GM19328 (cell line): ENCODE data around the gene ADAMTS1.

ENCODE experiments used
- ATAC-seq: cut with Tn5 transposase; IDR thresholded peaks from one replicate; pipeline ENCODE4 v1.9.1; 2021; ENCODE audit warnings: mild to moderate bottlenecking, moderate library complexity; ENCODE audit not compliant: unreplicated experiment

ADAMTS1 gene

DNA sequence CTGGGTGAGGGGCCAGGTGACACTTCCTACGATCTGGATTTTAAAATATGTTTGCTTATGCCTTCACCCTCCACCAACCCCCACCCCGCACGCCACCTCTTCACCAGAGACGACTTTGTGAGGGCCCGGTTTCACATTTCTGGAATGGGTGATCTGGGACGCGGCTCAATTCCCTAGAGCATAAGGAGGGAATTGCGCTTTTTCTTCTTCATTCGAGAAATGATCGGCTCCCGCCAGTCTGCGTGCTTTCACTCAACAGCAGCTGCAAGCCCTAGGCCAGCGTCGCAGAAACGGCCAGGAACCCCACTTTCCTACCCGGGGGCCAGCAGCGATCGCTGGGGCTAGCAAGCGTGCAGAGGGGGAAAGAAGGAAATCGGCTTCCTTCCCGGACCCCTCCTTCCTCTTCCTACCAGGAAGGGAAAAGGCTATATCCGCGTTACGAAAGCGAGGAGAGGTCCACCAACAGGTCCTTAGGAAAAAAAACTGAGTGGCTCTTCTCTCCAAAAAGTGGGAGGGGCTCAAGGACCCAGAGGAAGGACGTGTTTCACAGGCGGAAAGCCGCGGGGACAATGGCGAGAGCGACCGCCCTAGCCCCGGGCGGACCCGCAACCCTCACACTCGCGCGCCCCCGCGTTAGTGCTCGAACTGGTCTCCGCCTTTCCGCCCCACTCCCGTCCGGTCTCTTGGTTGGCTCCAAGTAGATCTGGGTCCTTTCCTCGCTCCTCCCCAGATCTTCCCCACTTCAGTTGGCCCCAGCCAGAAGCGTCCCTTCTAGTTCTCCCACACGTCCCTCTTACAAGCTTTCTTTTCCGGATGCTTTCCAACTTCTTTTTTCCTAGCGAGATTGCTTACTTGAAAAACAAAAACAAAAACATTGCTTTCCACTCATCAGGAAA, 1.1 kb upstream of the ADAMTS1 start:
- no peak for ATAC-seq

DNA sequence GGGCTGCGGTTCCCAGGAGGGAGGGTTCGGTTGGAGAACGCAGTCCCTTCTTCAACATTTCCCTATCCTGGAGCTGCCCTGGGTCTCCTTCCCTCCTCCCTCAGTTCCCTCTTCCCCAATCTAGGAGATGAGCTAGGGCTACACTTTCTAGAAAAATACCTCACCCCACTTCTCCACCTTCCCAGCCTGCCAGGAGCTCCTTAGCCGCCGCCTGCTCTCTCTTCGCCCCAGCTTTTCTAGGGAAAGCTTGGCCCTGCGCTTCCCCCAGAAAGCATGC, 488 bp upstream of the ADAMTS1 start:
- ATAC-seq: no peak

DNA sequence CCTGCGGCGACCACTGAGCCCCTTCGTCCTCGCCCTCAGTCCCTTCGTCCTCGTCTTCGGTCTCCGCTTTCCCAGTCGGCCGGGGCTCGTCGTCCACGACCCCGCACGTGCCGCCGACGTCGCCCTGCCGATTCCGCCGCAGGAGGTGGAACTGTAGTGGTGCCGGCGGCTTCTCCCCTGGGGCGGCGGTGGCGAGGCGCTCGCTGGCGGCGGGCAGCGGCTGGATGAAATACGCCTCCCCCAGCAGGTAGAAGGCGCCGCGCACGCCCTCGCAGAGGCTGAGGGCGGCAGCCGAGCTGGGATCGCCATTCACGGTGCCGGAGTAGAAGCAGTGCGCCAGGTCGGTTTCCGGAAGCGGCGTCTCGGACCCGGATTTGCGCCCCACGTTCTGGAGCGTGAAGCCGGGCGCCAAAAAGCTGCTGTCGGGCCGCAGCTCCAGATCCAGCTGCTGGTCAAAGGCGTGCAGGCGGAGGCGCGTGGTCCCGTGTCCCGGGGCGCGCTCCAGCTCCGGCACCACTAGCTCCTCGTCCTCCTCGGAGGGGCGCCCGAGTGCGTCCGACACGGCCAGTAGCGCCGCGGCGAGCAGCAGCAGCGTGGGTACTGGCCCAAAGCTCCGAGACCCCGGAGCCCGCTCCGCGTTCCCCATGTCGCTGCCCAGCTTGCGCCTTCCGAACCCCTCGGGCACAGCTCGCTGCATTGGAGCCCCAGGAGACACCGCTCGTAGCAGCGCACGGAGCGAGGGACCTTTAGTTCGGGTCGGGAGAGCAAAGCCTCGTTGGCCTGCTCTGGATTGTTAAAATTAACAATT, 747 bp downstream of the ADAMTS1 start:
- no peak for ATAC-seq

DNA sequence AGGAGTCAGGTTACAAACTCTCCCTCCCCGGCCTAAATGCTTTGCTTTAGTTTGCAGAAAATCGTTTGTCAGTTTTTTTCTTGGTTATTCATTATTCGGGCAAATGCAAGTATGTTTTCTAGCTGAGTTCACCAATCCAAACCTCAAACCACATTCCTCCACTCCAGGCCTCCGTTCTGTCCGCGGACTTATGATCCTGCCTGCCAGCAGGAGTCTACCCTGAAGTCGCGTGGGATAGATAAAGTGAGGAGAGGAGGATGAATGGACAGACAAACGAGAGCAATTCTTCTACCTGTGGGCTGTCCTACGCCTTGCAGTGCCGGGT, 1.3 kb downstream of the ADAMTS1 start:
- no peak for ATAC-seq

DNA sequence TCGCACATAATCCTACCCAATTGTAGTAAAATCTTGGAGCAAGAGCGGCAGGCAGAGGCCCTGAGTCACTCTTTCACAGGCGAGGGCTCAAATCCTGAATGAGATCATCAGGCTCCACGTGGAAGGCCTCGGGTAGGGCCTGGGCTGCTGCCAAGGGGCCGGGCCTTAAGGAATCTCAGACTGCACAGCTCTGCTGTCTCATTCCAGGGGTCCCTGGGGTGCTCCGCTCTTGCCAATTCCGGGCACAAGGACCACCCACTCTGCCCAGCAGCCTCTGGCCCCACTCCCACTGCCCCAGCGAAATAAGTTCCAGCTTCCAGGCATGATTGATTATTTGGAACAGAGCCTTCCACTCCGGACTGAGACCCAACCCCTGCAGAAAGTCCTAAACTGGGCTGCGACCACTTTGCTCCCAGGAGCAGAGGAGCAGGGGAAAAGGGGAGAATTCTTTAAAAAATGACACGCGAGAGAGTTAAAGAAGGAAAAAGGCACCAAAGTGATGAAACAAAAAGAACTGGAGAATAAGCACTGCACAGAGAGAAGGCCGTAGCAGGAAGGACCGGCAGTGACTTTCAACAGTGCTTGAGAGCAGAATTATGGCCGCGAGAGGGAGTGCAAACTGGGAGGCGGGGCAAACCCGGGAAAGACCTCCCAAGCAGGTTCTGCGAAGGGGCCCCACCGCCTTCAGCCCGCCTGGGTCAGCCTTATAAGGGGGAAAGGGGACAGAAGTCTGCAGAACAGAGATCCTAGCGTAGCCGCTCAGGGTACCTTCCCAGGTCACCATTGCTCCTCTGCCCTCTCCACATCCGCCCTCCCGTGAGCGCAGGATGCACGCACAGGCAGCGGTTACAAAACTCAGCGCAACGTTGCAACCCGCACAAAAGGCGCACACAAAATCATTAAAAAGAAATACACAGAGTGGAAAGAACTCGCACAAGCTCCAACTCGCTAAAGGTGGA, 2.0 kb downstream of the ADAMTS1 start:
- no peak for ATAC-seq

DNA sequence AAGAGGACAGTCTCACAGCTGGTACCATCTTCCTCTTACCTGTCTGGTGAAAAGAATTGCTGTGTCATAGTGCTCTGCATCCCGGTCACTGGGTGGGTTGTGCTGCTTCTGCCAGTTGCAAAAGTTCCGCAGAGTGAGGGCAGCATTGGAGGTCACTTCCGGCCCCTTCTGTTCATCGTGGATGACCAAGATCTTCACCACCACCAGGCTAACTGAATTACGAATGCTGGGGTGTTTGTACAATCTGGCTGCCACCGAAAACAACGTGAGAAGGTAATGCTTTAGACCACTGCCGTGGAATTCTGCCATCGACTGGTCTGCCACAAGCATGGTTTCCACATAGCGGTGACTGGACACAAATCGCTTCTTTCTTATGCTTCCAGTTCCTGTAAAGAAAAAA, 2.9 kb downstream of the ADAMTS1 start:
- no peak for ATAC-seq

DNA sequence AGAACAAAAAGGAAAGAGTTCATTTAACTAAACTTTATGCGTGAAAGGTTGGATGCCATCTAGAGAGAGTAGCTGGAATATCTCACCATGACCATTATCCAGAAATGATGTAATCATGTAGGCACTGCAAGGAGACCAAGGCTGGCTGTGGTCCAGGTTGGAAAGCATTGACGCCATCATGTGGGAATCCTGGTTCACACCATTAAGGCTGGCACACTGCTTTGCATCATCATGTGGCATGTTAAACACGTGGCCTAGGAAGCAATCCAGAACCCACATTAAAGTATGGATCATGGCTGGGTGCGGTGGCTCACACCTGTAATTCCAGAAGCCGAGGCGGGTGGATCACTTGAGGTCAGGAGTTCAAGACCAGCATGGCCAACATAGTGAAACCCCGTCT, 4.3 kb downstream of the ADAMTS1 start:
- no peak for ATAC-seq

DNA sequence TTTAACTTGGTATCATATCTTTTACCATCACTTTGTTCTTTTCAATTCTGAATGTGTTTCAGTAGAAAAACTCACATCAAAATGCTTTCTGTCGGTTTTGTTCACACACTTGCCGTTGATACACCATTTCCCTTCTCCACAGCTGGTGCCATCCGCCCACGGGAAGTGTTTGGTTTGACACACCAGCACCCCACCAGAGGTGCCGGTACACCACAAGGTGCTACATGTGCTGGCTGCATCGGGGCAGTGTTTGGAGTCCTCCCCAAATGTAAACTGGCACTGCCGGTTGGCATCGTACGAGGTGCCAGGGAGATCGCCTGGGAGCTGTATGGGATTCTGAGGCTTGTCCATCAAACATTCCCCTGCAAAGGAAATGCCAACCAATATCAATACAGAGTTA, 5.0 kb downstream of the ADAMTS1 start:
- ATAC-seq: no peak

DNA sequence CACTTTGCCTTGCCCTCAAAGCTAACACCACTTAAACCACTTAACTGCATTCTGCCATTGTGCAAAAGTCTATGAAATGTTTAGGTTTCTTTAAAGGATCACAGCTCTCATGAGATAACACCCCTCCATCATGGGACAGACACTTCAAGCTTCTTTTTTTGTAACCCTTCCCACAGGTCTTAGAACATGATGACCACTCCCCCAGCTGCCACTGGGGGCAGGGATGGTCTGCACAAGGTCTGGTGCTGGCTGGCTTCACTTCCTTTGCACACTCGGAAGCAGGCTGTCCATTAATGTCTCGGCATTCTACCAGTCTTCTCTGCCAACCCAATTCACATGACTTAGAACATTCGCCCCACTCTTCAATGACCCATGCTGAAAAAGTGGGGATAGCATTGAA, 7.7 kb downstream of the ADAMTS1 start:
- no peak for ATAC-seq

DNA sequence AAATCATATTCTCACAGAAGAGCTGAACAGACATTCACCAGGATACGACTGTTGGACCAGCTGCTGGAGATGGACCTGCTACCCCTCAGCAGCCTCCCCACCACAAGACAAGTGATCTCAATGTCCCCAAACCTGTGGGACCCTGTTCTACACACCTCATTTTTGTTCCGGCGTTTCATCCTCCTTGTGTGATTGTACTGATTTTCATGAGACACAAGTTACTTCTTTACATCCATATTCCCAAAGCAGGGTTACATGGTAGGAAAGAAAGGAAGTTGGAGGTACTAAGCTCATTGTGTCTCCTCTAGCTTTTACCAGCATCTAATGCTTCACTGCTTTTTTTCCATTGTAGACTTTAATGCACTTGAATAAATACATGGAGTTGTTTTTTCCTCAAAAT, 8.7 kb downstream of the ADAMTS1 start:
- ATAC-seq: no peak

DNA sequence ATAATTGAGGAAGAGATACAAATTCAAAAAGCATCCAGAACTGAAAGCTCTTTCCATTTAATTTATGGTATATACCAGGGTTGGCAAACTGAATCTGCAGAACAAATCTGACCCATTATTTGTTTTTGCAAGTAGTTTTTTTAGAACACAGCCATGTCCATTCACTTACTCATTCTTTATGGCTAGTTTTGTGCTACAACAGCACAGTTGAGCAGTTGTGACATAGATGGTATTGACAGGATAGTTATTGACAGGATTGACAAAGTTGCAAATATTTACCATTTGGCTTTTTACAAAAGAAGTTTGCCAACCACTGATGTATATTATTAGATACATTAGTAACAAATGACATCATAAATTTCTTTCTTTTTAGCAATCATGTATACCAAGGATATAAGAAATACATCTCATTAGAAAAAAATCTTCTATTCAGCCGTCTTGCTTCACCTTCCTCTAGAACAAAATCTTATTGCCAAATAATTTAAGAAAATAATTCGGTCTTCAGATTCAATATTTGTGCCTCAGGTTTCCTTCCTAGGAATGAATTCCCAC, 9.4 kb downstream of the ADAMTS1 start:
- no peak for ATAC-seq

DNA sequence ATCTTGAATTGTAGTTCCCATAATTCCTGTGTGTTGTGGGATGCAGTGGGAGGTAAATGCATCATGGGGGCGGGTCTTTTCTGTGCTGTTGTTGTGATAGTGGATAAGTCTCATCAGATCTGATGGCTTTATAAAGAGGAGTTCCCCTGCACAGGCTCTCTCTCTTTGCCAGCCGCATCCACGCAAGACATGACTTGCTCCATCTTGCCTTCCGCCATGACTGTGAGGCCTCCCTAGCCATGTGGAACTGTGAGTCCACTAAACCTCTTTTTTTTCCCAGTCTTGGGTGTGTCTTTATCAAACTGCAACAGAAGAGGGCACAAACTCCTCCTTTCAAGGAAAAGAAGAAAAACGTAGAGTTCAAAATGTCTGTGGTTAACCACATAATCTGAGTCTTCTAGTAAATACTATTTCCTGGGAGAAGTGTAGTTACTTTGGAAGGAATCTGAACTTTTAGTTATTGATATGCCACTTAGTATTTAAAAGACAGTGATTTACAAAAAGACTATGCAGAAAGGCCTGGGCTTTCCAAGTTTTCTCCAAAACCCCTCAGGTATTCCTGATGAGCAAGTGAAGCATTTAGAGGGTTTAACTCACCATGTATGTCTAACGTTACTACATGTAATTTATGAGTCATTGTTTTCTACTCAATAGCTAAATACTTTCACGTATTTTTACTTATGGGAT, 10.0 kb downstream of the ADAMTS1 start:
- no peak for ATAC-seq

DNA sequence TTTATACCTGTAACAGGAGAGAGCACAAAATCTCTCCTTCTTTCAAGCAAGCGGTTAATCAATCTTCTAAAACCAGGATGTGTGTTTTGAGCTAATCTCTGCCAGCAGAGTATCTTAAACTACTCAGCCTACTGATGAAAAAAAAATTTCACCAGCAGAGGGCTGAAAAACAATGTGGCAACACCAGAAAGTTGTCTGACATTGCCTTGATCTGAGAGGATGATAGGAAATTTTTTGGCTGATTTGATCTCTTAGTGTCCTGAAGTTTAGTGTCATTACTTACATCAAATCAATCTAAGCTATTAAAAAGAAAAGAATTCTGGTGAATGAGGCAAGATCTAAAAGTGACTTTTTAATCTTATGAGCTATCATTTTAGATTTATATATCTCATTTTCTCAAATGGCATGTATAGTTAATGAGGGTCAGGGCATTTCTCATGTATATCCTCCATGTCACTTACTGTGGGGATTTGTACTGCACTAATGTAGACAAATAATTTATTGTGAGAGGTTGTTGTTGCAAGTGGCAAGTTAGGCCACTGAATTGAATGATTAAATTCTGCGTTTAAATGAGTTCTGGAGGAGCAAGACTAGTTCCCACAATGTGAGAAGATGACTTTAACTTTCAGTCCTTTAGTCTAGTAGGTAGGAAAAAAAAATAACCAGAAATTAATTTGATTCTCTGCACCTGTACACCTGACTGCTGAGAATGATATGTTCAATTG, 10.9 kb downstream of the ADAMTS1 start:
- ATAC-seq: no peak

DNA sequence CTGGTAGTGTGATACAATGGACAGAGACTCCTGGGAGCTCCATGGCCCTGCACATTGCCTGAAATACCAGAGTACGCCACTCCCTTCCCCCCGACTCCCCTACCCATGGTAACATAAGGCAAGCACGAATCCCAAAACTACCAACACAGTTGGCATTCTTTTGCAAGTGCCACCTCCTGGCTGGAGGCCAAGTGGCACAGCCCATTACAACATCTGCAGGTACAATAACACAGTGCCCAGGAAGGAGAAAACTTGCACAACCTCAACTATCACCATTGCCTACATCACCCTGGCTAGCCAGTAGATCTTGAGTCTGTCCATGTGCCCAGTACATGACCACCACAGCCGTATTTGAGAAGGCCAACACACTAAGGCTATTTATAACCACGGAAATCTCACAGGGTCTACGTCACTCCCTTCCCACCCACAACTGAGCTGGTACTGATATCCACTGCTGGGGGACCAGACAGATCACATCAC, 11.7 kb downstream of the ADAMTS1 start:
- ATAC-seq: no peak

DNA sequence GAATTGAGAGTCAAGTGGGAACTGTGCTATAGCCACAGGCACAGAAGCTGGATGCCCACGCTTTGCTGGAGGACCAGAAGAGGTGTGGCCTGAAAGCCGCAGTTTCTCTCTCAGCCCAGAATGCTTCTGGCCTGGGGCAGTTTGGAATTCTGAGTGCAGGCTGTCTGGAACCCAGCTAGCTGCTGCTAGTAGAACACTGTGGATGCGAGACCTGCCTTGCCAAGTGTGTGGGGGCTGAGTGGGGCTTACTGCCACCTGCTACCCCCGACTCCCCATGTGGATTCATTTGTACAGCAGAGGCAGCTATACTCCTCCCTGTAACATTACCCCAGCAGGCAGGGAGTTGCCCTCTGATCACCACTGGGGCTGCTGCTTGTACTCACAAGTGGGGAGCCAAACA, 12.2 kb downstream of the ADAMTS1 start:
- ATAC-seq: no peak

DNA sequence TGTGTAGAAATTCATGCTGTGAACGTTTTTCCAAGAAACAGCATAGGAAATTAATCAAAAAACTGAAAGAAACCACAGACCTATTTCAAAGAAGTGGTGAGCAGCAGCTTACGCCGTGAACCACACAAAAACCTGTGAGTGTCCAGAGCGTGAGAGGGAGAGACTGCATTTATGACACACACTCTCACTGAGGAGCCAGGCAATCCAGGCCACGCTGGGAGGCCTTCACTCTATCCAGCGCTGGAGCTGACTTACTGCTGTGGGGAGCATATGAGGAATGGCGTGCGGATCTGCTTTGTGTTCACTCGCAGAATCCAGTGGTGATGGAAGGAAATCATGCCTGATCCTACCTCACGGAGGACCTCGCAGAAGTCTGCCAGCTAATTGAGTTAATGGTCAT, 12.7 kb downstream of the ADAMTS1 start:
- no peak for ATAC-seq

DNA sequence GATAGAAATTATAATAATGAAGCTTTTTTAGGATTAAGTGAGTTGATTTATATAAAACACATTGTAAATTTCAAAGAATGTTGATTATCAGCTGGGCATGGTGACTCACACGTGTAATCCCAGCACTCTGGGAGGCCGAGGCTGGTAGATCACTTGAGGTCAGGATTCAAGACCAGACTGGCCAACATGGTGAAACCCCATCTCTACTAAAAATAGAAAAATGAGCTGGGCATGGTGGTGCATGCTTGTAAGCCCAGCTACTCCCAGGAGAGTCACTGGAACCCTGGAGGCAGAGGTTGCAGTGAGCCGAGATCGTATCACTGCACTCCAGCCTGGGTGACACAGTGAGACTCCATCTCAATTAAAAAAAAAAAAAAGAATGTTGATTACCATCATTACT, 18.4 kb downstream of the ADAMTS1 start:
- no peak for ATAC-seq

DNA sequence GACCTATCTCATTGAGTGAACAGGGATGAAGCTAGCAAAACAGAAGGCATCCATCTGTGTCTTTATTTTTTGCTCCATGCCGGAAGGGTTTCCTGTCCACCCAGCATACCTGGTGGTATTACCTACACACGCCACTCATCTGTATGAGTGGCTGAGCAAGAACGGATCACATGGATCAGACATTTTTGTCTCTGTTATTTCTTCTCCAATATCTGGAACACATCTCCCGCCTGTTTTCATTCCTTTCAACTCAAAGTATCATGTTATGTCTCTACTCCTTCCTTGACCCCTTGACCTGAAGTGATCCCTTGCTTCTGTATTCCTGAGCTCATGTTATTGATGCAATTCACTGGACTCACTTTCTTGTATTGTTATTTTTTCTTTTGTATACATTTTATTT, 24.7 kb downstream of the ADAMTS1 start:
- ATAC-seq: no peak

DNA sequence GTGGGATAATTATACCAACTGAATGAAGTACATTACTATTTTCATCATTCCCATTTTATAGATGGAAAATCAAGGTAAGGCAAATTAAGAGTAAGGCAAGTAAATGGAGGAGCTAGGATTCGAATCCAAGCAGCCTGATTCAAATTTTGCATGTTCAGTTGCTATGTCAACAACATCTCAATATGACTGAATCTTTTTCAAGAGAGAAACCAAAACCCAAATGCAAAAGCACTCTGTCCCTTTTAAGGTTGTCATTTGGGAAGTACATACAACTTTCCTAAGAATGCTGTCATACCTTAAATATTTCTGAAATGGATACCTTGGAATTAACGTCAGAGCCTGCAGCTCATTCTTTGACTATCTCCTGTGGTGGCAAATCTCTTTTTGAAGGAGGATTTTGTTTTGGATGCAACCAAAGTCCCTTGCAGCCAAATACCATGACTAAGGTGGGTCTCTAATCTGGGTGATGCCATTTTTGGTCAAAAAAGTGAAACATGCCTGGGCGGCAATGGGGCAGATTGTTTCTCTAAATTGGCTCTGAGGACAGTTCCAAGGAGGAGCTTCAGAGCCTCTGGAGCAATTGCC, 25.4 kb downstream of the ADAMTS1 start:
- ATAC-seq: no peak
